HTR-8/SVneo (cell line): ENCODE measurements around the gene HLCS.
A peak's percentile ranks its signal among the peaks of the same experiment; 100 is the strongest.

ENCODE experiments used
- DNase-seq: peaks from one replicate; pipeline ENCODE4 v3.0.0; 2011; ENCODE audit warnings: low spot score, mixed read lengths; ENCODE audit not compliant: insufficient read length
- FAIRE-seq: peaks from 2 replicates; lab custom pipeline; 2011; peaks lifted over from hg19 to GRCh38; lab: Jason Lieb, UNC

Gene HLCS

GRCh38 chr21:36759348-36760083 is 207.0 kb downstream of the HLCS start:
- FAIRE-seq = no peak
- DNase-seq = no peak

GRCh38 chr21:36757196-36757595 is 209.3 kb downstream of the HLCS start:
- DNase-seq (no peak), FAIRE-seq (no peak)

GRCh38 chr21:36756527-36756926 is 209.9 kb downstream of the HLCS start:
- DNase-seq (no peak), FAIRE-seq (no peak)

- FAIRE-seq (no peak), DNase-seq (no peak)
Observed at GRCh38 chr21:36754241-36754898, 212.1 kb downstream of the HLCS start.

- DNase-seq (no peak), FAIRE-seq (no peak)
Observed at GRCh38 chr21:36753556-36753955, 212.9 kb downstream of the HLCS start.

- FAIRE-seq (no peak), DNase-seq (no peak)
Observed at GRCh38 chr21:36751383-36751782, 215.1 kb downstream of the HLCS start.

- DNase-seq (no peak), FAIRE-seq (no peak)
Observed at GRCh38 chr21:36750576-36750959, 215.9 kb downstream of the HLCS start.

- FAIRE-seq = no peak
- DNase-seq = no peak
Observed at GRCh38 chr21:36749935-36750575, 216.4 kb downstream of the HLCS start.

- peak; percentile 20 for FAIRE-seq
- DNase-seq = peak; percentile 70
Observed at GRCh38 chr21:36747815-36748383, 218.6 kb downstream of the HLCS start.

GRCh38 chr21:36747041-36747814 is 219.2 kb downstream of the HLCS start:
- no peak for FAIRE-seq
- peak; percentile 26 for DNase-seq

- FAIRE-seq = peak; percentile 9
- DNase-seq = no peak
Observed at GRCh38 chr21:36745459-36745858, 221.0 kb downstream of the HLCS start.

GRCh38 chr21:36744560-36745231 is 221.8 kb downstream of the HLCS start:
- FAIRE-seq = no peak
- DNase-seq = no peak

GRCh38 chr21:36744190-36744559 is 222.3 kb downstream of the HLCS start:
- DNase-seq (no peak), FAIRE-seq (no peak)

- FAIRE-seq = no peak
- no peak for DNase-seq
Observed at GRCh38 chr21:36743446-36743845, 223.0 kb downstream of the HLCS start.

- DNase-seq (no peak), FAIRE-seq (no peak)
Observed at GRCh38 chr21:36743008-36743407, 223.5 kb downstream of the HLCS start.

- DNase-seq (no peak), FAIRE-seq (no peak)
Observed at GRCh38 chr21:36741506-36741905, 225.0 kb downstream of the HLCS start.

GRCh38 chr21:36738489-36739126 is 227.9 kb downstream of the HLCS start:
- DNase-seq (no peak), FAIRE-seq (no peak)

GRCh38 chr21:36735724-36736320 is 230.6 kb downstream of the HLCS start:
- DNase-seq = no peak
- FAIRE-seq = no peak

GRCh38 chr21:36735201-36735515 is 231.3 kb downstream of the HLCS start:
- DNase-seq = no peak
- no peak for FAIRE-seq
